Measurements from ENCODE around the gene SH3RF3. TPM values are rescaled to one million over a fixed set of nuclear protein-coding genes. Genes with fewer than 3 reads are reported as not detected.

The SH3RF3 gene
- total RNA-seq, 4 donors from 2014 or later = 5.3 to 10.0 (median 8.0) TPM

DNA sequence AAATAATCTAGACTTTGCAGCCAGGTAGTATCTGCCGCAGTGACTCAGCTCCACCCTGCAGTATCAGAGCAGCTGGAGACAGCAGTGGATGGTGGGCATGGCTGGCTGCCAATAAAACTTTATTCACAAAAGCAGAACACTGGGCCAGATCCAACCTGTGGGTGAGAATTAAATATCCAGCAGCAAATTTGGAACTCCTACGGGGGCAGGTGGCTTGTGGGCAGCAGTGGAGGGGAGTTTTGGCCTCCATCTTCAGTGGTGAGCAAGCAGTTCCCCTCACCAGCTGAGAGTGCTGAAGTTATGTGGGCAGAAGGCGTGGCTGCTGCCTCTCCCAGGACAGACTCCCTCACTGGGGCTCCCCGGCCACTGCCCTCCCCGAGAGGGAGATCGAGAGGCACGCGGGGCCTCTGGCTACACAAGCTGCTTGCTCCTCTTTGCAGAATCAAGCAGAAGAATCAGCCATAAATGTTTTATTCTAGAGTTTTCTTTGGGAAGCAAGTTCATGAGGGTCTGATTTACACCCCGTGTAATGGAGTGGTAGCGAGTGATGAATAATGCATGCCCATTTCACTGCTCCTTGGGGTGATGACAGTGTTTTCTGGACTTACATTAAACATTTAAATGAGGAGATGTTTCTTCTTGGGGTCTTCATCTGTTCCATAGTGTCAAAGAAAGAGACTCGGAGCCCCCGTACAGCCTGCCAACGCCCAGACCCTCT, 280.5 kb downstream of the SH3RF3 start:
- TF ChIP-seq CTCF (IDR thresholded peaks at IDR 0.05; ENCODE audit: low read depth) = no peak

- TF ChIP-seq CTCF (IDR thresholded peaks at IDR 0.05; ENCODE audit: low read depth) = no peak
These were observed 281.2 kb downstream of the SH3RF3 start for GRCh38 chr2:109410039-109410815.

DNA sequence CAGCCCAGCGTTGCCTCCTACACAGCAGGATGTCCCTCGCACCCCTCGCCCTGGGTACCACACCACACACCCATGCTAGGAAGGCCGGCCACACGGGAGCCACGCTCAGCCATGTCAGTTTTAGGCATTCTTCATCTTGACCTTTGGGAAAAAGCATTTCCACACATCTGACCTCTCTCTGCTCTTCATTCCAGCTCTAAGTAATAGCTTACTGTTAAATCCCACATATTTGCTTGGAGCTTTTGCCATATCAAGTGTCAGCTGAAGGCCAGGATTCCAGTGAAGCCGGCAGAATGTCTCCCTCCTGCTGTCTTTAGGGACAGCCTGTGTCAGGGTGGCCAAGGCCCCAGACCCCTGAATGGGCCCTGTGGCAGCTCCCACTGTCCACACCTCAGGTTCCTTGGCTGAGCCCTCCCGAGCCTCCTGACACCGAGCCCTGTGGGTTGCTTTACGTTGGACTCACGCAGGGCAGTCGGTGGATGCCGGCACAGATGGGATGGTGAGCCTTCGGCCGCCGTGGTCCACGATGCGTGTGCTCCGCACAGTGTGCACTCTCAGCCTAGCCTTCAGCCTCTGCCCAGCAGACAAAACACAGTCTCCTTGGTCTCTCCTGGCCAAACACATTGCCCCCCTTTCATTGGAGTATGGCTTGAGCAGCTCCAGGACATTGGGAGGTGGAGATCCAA, 282.8 kb downstream of the SH3RF3 start:
- no peak for TF ChIP-seq CTCF (IDR thresholded peaks at IDR 0.05; ENCODE audit: low read depth)

GRCh38 chr2:109415581-109416013, 286.6 kb downstream of the SH3RF3 start:
- TF ChIP-seq CTCF (IDR thresholded peaks at IDR 0.05; ENCODE audit: low read depth) = no peak

- TF ChIP-seq CTCF (IDR thresholded peaks at IDR 0.05; ENCODE audit: low read depth) = no peak
These were observed 288.8 kb downstream of the SH3RF3 start for GRCh38 chr2:109417701-109418335.

DNA sequence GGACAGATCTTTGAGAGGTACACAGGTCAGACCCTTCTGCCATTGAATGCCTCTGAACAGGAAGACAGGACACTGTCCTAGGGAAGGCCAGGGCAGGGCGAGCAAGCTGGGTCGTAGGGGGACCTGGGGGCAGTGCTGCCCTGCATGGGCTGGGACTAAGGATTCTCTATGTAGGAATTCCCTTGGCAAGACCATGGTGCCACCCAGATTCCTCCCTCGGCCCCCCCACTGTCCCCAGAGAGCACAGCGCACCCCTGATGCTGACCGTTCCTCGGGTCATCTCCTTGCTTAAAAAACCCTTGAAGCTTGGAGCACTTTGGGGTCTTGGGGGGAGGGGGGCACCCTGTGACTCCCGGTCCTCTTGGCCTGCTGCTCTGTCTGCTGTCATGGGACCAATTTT, 289.7 kb downstream of the SH3RF3 start:
- no peak for TF ChIP-seq CTCF (IDR thresholded peaks at IDR 0.05; ENCODE audit: low read depth)
